Lung (tissue), 12 donors: ENCODE results near the gene PHRF1. TPM values are rescaled to one million over a fixed set of nuclear protein-coding genes. Genes with fewer than 3 reads are reported as not detected.

Experiments used
- ATAC-seq: fragments of 200-7000 bp; cut with Tn5 transposase; one replicate; pipeline ENCODE4 v1.9.1; 2020; ENCODE audit warnings: moderate number of reproducible peaks; ENCODE audit not compliant: insufficient read depth, low FRiP score
- DNase-seq, 3 donors: peaks; one replicate each; pipeline ENCODE4 v3.0.0-alpha.2; 2013 to 2017
- H3K27ac ChIP-seq, 2 donors: one replicate each; pipeline ENCODE4 v1.5.1; 2013; ENCODE audit warnings: mild to moderate bottlenecking in 2 of 2, moderate library complexity in 2 of 2, control low read depth in 1 of 2, inconsistent platforms in 1 of 2, low read depth in 1 of 2, low read length in 1 of 2
- H3K27me3 ChIP-seq, 3 donors: one replicate each; pipeline ENCODE4 v1.5.1; 2013; ENCODE audit warnings: low read length in 2 of 3; ENCODE audit not compliant: control insufficient read depth in 3 of 3, insufficient read depth in 3 of 3
- H3K36me3 ChIP-seq, 4 donors: one replicate each; pipeline ENCODE4 v1.5.1; 2013; ENCODE audit warnings: low read length in 4 of 4, mild to moderate bottlenecking in 1 of 4, moderate library complexity in 1 of 4; ENCODE audit not compliant: control insufficient read depth in 4 of 4, insufficient read depth in 4 of 4
- H3K4me1 ChIP-seq, 5 donors: one replicate each; pipeline ENCODE4 v1.5.1; 2013; ENCODE audit warnings: low read length in 5 of 5, mild to moderate bottlenecking in 2 of 5, moderate library complexity in 1 of 5; ENCODE audit not compliant: control insufficient read depth in 5 of 5, insufficient read depth in 5 of 5
- H3K4me3 ChIP-seq: one replicate; pipeline ENCODE4 v1.5.1; 2013; ENCODE audit warnings: mild to moderate bottlenecking, control low read depth, moderate library complexity
- H3K9ac ChIP-seq, 2 donors: one replicate each; pipeline ENCODE4 v1.5.1; 2013; ENCODE audit warnings: low read length in 2 of 2, control low read depth in 1 of 2; ENCODE audit not compliant: insufficient read depth in 1 of 2
- H3K9me3 ChIP-seq, 4 donors: one replicate each; pipeline ENCODE4 v1.5.1; 2013; ENCODE audit warnings: low read length in 3 of 4, mild to moderate bottlenecking in 1 of 4, moderate library complexity in 1 of 4; ENCODE audit not compliant: control insufficient read depth in 4 of 4, insufficient read depth in 3 of 4
- WGBS, 2 donors: extraction: QIAGEN DNeasy Blood & Tissue Kit; methylation state at CpG; one replicate each; pipeline ENCODE4 v1.1.7; 2013; 5-methylcytosine and 5-hydroxymethylcytosine counted together
- polyA plus RNA-seq, 2 donors: library from polyadenylated mRNA; stranded (reverse); fragments of 200-250 nt; gene quantifications; one replicate each; pipeline ENCODE4 v1.2.1, GENCODE V29; 2013
- total RNA-seq, 2 donors: library from RNA; depleted of rRNA in 1 of 2; stranded (reverse); fragments of >200 nt in 1 of 2; gene quantifications; one replicate each; pipeline ENCODE4 v1.2.1, GENCODE V29; 2014 to 2021
- TF ChIP-seq, protein P1 (sequence below): IDR thresholded peaks from 2 replicates; pipeline ENCODE4 v1.5.1; 2012; ENCODE audit warnings: mild to moderate bottlenecking; ENCODE audit errors: control extremely low read depth, extremely low read depth
- donor health status: control.
- donor health status: control.
- donor health status: Bipolar disorder and iron deficiency.
- donor health status: healthy.
- donor health status: DM: yes; HTN: yes; CAD: no.

PHRF1 gene
- total and polyA plus RNA-seq, 4 donors: 16.3 to 39.3 (median 23.5) TPM

DNA sequence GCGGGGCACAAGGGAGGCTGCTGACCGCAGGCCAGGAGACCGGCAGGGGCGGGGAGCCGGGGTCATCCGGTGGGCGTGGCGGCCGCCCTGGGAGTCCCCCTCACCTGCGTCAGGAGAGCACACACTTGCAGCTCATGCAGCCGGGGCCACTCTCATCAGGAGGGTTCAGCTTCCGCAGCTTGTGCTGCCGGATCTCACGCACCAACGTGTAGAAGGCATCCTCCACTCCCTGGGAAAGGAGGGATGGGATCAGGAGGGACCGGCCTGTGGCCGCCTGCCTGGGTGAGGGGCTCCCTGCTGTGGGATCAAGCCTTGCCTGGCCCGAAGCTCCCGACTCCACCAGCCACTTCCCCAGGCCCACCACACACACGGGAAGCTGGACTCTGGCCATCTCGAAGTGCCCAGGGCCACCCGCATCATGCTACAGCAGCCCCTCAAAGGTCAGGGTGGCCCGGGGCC, 43.7 kb upstream of the PHRF1 start:
- peaks cover 0 to 30% (median 3%) of the 10 kb centered on the region in 4 donors for H3K36me3 ChIP-seq
- H3K9me3 ChIP-seq: peaks cover 0 to 2% (median 0%) of the 10 kb centered on the region in 4 donors
- no peak for DNase-seq
- no peak overlapping the region for H3K4me3 ChIP-seq
- peaks cover 0 to 20% (median 13%) of the 10 kb centered on the region in 5 donors for H3K4me1 ChIP-seq
- 79 to 94% methylated on average over 22 to 23 of the region's 23 CpGs for WGBS, 2 donors
- peaks cover 0 to 5% (median 4%) of the 10 kb centered on the region in 3 donors for H3K27me3 ChIP-seq
- H3K27ac ChIP-seq: no peak overlapping the region
- TF ChIP-seq, protein P1, sequence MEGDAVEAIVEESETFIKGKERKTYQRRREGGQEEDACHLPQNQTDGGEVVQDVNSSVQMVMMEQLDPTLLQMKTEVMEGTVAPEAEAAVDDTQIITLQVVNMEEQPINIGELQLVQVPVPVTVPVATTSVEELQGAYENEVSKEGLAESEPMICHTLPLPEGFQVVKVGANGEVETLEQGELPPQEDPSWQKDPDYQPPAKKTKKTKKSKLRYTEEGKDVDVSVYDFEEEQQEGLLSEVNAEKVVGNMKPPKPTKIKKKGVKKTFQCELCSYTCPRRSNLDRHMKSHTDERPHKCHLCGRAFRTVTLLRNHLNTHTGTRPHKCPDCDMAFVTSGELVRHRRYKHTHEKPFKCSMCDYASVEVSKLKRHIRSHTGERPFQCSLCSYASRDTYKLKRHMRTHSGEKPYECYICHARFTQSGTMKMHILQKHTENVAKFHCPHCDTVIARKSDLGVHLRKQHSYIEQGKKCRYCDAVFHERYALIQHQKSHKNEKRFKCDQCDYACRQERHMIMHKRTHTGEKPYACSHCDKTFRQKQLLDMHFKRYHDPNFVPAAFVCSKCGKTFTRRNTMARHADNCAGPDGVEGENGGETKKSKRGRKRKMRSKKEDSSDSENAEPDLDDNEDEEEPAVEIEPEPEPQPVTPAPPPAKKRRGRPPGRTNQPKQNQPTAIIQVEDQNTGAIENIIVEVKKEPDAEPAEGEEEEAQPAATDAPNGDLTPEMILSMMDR: no peak
- no peak for ATAC-seq
- no peak overlapping the region for H3K9ac ChIP-seq

- peaks cover 0 to 10% (median 9%) of the 10 kb centered on the region in 3 donors for H3K27me3 ChIP-seq
- H3K9ac ChIP-seq: no peak overlapping the region
- H3K4me3 ChIP-seq: no peak overlapping the region
- ATAC-seq (no peak), DNase-seq (no peak)
- peaks cover 0 to 30% (median 3%) of the 10 kb centered on the region in 4 donors for H3K36me3 ChIP-seq
- H3K4me1 ChIP-seq: peaks cover 0 to 23% (median 13%) of the 10 kb centered on the region in 5 donors
- WGBS, 2 donors: 92 to 96% methylated on average over 30 to 33 of the region's 33 CpGs
- H3K9me3 ChIP-seq: peaks cover 0 to 2% (median 0%) of the 10 kb centered on the region in 4 donors
- no peak overlapping the region for H3K27ac ChIP-seq
- TF ChIP-seq, protein P1: no peak
Measured at GRCh38 chr11:532986-533585, 43.2 kb upstream of the PHRF1 start.

- Histone ChIP-seq H3K27me3 (peaks cover 0 to 11% (median 10%) of the 10 kb centered on the region in 3 donors), H3K4me3 (no peak overlapping the region), H3K9ac (no peak overlapping the region), H3K36me3 (peaks cover 0 to 30% (median 3%) of the 10 kb centered on the region in 4 donors), H3K4me1 (peaks cover 0 to 23% (median 9%) of the 10 kb centered on the region in 5 donors), H3K9me3 (peaks cover 0 to 2% (median 0%) of the 10 kb centered on the region in 4 donors), H3K27ac (no peak overlapping the region)
- no peak for ATAC-seq
- DNase-seq: no peak
- TF ChIP-seq, protein P1: no peak
- 94 to 95% methylated on average over 35 to 37 of the region's 37 CpGs for WGBS, 2 donors
Measured at GRCh38 chr11:533586-534395, 42.5 kb upstream of the PHRF1 start.
